Measurements from ENCODE around the gene ADORA2A.
"Not testable (repeated sequence)": the region's sequence is repeated elsewhere in the genome, so short reads cannot be mapped to it uniquely, and the experiment has no call there.

The ADORA2A gene

DNA sequence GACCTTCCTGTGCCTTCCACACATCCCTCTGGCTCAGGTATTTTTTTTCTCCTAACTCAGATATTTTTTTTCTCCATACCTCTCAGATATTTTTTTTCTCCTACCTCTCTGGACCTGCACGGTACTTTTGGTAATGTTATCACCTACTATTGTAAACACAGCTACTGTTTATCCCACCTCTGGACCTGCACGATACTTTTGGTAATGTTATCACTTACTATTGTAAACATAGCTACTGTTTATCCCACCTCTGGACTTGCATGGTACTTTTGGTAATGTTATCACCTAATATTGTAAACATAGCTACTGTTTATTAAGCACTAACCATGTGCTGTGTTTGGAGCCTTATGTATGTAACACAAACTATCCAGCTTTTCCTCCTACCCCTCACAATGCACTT is 55.6 kb downstream of the ADORA2A start:
- H3K4me3 ChIP-seq (ENCODE audit: low read depth, low read length), result no peak overlapping the region
- DNase-seq (ENCODE audit: low read depth), result no peak
- TF ChIP-seq, protein P1, sequence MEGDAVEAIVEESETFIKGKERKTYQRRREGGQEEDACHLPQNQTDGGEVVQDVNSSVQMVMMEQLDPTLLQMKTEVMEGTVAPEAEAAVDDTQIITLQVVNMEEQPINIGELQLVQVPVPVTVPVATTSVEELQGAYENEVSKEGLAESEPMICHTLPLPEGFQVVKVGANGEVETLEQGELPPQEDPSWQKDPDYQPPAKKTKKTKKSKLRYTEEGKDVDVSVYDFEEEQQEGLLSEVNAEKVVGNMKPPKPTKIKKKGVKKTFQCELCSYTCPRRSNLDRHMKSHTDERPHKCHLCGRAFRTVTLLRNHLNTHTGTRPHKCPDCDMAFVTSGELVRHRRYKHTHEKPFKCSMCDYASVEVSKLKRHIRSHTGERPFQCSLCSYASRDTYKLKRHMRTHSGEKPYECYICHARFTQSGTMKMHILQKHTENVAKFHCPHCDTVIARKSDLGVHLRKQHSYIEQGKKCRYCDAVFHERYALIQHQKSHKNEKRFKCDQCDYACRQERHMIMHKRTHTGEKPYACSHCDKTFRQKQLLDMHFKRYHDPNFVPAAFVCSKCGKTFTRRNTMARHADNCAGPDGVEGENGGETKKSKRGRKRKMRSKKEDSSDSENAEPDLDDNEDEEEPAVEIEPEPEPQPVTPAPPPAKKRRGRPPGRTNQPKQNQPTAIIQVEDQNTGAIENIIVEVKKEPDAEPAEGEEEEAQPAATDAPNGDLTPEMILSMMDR (IDR thresholded peaks at IDR 0.05; ENCODE audit: insufficient read depth, low read depth, low read length, missing control alignments), result no peak

DNA sequence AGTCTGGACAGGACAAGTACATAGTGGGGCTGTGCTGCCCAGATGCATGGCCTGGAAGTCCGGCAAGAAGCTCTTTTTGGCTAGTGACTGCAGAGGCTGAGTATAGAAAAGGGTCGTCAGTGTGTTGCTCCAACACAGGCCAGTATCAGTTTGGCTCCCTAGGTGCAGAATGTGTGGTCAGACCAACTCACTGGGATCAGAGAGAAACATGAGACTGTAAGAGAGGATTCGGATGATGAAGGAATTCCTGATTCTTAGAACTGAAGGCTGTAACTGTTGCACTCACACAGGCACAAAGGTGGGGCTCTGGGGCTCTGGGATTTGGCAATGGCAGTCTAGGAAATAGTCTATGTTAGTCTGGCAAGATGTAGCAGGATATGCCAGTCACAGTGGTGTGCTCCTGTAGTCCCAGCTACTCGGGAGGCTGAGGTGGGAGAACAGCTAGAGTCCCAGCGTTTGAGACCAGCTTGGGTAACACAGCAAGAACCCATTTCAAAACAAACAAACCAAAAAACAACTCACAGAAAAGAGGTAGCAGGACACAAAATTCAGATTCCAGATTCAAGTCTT is 56.7 kb downstream of the ADORA2A start:
- TF ChIP-seq, protein P1 (IDR thresholded peaks at IDR 0.05; ENCODE audit: insufficient read depth, low read depth, low read length, missing control alignments), result no peak
- no peak for DNase-seq (ENCODE audit: low read depth)
- H3K4me3 ChIP-seq (ENCODE audit: low read depth, low read length), result no peak overlapping the region

GRCh38 chr22:24485170-24485569 is 57.8 kb downstream of the ADORA2A start:
- TF ChIP-seq, protein P1 (IDR thresholded peaks at IDR 0.05; ENCODE audit: insufficient read depth, low read depth, low read length, missing control alignments), result no peak
- H3K4me3 ChIP-seq (ENCODE audit: low read depth, low read length), result no peak overlapping the region
- DNase-seq (ENCODE audit: low read depth), result no peak

- DNase-seq (ENCODE audit: low read depth), result peak; percentile 33
- H3K4me3 ChIP-seq (ENCODE audit: low read depth, low read length), result no peak overlapping the region
- TF ChIP-seq, protein P1 (IDR thresholded peaks at IDR 0.05; ENCODE audit: insufficient read depth, low read depth, low read length, missing control alignments), result peak; percentile 23
Observed at GRCh38 chr22:24485608-24486007, 58.2 kb downstream of the ADORA2A start.

GRCh38 chr22:24486501-24486921 is 59.1 kb downstream of the ADORA2A start:
- no peak overlapping the region for H3K4me3 ChIP-seq (ENCODE audit: low read depth, low read length)
- TF ChIP-seq, protein P1 (IDR thresholded peaks at IDR 0.05; ENCODE audit: insufficient read depth, low read depth, low read length, missing control alignments), result no peak
- peak; percentile 42 for DNase-seq (ENCODE audit: low read depth)

- no peak for DNase-seq (ENCODE audit: low read depth)
- TF ChIP-seq, protein P1 (IDR thresholded peaks at IDR 0.05; ENCODE audit: insufficient read depth, low read depth, low read length, missing control alignments), result no peak
- H3K4me3 ChIP-seq (ENCODE audit: low read depth, low read length), result no peak overlapping the region
Observed at GRCh38 chr22:24489011-24489410, 61.6 kb downstream of the ADORA2A start.

- H3K4me3 ChIP-seq (ENCODE audit: low read depth, low read length); DNase-seq (ENCODE audit: low read depth): not testable (repeated sequence)
Observed at GRCh38 chr22:24489434-24489833, 62.0 kb downstream of the ADORA2A start.
